ENCODE data around the gene CDRT4. TPM values are rescaled to one million over a fixed set of nuclear protein-coding genes. Genes with fewer than 3 reads are reported as not detected.

The CDRT4 gene
- total RNA-seq, 1 experiment from 2014 or later, result 17.9 TPM

GRCh38 chr17:15453246-15453645 is 14.2 kb downstream of the CDRT4 start:
- POLR2A ChIA-PET (ENCODE audit: unreplicated experiment), result no interaction called here
- TF ChIP-seq CTCF (conservative IDR thresholded peaks at IDR 0.05) (no peak), EZH2 (IDR thresholded peaks at IDR 0.05; ENCODE audit: low read depth) (no peak)
- intact Hi-C loops (cut with micrococcal nuclease; ENCODE audit: unreplicated experiment), result no loop called here
- Histone ChIP-seq H3K27ac (no peak overlapping the region), H3K4me3 (no peak overlapping the region), H3K36me3 (ENCODE audit: low read depth) (no peaks in the 10 kb centered on the region), H3K27me3 (ENCODE audit: insufficient read depth, low read depth) (no peaks in the 10 kb centered on the region), H3K9me3 (ENCODE audit: insufficient read depth, low read depth) (no peaks in the 10 kb centered on the region), H3K79me2 (ENCODE audit: low read depth) (no peaks in the 10 kb centered on the region), H3F3A (ENCODE audit: insufficient read depth, low read depth) (no peaks in the 10 kb centered on the region), H3K4me2 (no peak overlapping the region), H3K4me1 (replicated peaks; ENCODE audit: insufficient read depth) (no peaks in the 10 kb centered on the region), H4K20me1 (ENCODE audit: insufficient read depth) (no peaks in the 10 kb centered on the region), H3K9me2 (ENCODE audit: insufficient read depth) (no peaks in the 10 kb centered on the region), H2AFZ (no peak overlapping the region)
- BruUV-seq (replicated peaks), result no TSS peak
- DNase-seq, result no peak
- CTCF ChIA-PET, result no interaction called here

GRCh38 chr17:15452746-15453145 is 14.7 kb downstream of the CDRT4 start:
- intact Hi-C loops (cut with micrococcal nuclease; ENCODE audit: unreplicated experiment), result no loop called here
- no TSS peak for BruUV-seq (replicated peaks)
- CTCF ChIA-PET, result no interaction called here

GRCh38 chr17:15451680-15452079 is 15.7 kb downstream of the CDRT4 start:
- Histone ChIP-seq H3K4me3 (no peak overlapping the region), H3K36me3 (ENCODE audit: low read depth) (no peaks in the 10 kb centered on the region), H4K20me1 (ENCODE audit: insufficient read depth) (no peaks in the 10 kb centered on the region), H3F3A (ENCODE audit: insufficient read depth, low read depth) (no peaks in the 10 kb centered on the region), H3K9me2 (ENCODE audit: insufficient read depth) (no peaks in the 10 kb centered on the region), H3K4me1 (replicated peaks; ENCODE audit: insufficient read depth) (no peaks in the 10 kb centered on the region), H2AFZ (no peak overlapping the region), H3K27me3 (ENCODE audit: insufficient read depth, low read depth) (no peaks in the 10 kb centered on the region), H3K9me3 (ENCODE audit: insufficient read depth, low read depth) (no peaks in the 10 kb centered on the region), H3K4me2 (no peak overlapping the region), H3K27ac (no peak overlapping the region), H3K79me2 (ENCODE audit: low read depth) (no peaks in the 10 kb centered on the region)
- DNase-seq, result no peak
- ChIA-PET CTCF (interaction anchor here (0.6 kb wide), 1 partner anchor 547 kb away, joined by 3 read pairs; no protein-coding TSS in a partner anchor), POLR2A (ENCODE audit: unreplicated experiment) (no interaction called here)
- TF ChIP-seq EZH2 (IDR thresholded peaks at IDR 0.05; ENCODE audit: low read depth) (no peak), CTCF (conservative IDR thresholded peaks at IDR 0.05) (no peak)
- BruUV-seq (replicated peaks), result no TSS peak
- intact Hi-C loops (cut with micrococcal nuclease; ENCODE audit: unreplicated experiment), result no loop called here

More at GRCh38 chr17:15452746-15453145, 14.7 kb downstream of the CDRT4 start:
- Histone ChIP-seq H3K9me3 (ENCODE audit: insufficient read depth, low read depth) (no peaks in the 10 kb centered on the region), H3K36me3 (ENCODE audit: low read depth) (no peaks in the 10 kb centered on the region), H3K4me3 (no peak overlapping the region), H3K79me2 (ENCODE audit: low read depth) (no peaks in the 10 kb centered on the region), H3K27me3 (ENCODE audit: insufficient read depth, low read depth) (no peaks in the 10 kb centered on the region), H3K27ac (no peak overlapping the region), H3K4me2 (no peak overlapping the region), H2AFZ (no peak overlapping the region), H4K20me1 (ENCODE audit: insufficient read depth) (no peaks in the 10 kb centered on the region), H3F3A (ENCODE audit: insufficient read depth, low read depth) (no peaks in the 10 kb centered on the region), H3K4me1 (replicated peaks; ENCODE audit: insufficient read depth) (no peaks in the 10 kb centered on the region), H3K9me2 (ENCODE audit: insufficient read depth) (no peaks in the 10 kb centered on the region)
- no peak for DNase-seq
- no peak for TF ChIP-seq CTCF (conservative IDR thresholded peaks at IDR 0.05)
- no peak for TF ChIP-seq EZH2 (IDR thresholded peaks at IDR 0.05; ENCODE audit: low read depth)
- POLR2A ChIA-PET (ENCODE audit: unreplicated experiment), result no interaction called here

Measured in PC-9 (cell line).